A172 (cell line): ENCODE measurements around the gene SLC41A3. TPM values are rescaled to one million over a fixed set of nuclear protein-coding genes. Genes with fewer than 3 reads are reported as not detected.
A peak's percentile ranks its signal among the peaks of the same experiment; 100 is the strongest.

ENCODE experiments used
- DNase-seq: peaks from one replicate; pipeline ENCODE4 v3.0.0-alpha.2; 2015; ENCODE audit warnings: low spot score
- total RNA-seq: library from RNA; depleted of rRNA; stranded (reverse); fragments of >200 nt; shearing (Covaris generic); gene quantifications from 2 replicates; pipeline ENCODE4 v1.2.3, GENCODE V29; 2014

SLC41A3 gene
- total RNA-seq, 1 experiment from 2014 or later: 40.9 TPM

- no peak for DNase-seq
Measured at GRCh38 chr3:126026761-126027160, 57.2 kb downstream of the SLC41A3 start.

GRCh38 chr3:126026277-126026751 lies 57.6 kb downstream of the SLC41A3 start:
- DNase-seq: no peak

GRCh38 chr3:126025862-126026261 lies 58.1 kb downstream of the SLC41A3 start:
- no peak for DNase-seq

- no peak for DNase-seq
Measured at GRCh38 chr3:126025116-126025729, 58.7 kb downstream of the SLC41A3 start.

- DNase-seq: no peak
Measured at GRCh38 chr3:126024049-126024854, 59.7 kb downstream of the SLC41A3 start.

- DNase-seq: no peak
Measured at GRCh38 chr3:126023390-126023789, 60.5 kb downstream of the SLC41A3 start.

GRCh38 chr3:126022741-126023359 lies 61.1 kb downstream of the SLC41A3 start:
- no peak for DNase-seq

- no peak for DNase-seq
Measured at GRCh38 chr3:126021702-126022101, 62.2 kb downstream of the SLC41A3 start.

GRCh38 chr3:126021224-126021623 lies 62.7 kb downstream of the SLC41A3 start:
- DNase-seq: no peak

GRCh38 chr3:126019683-126020082 lies 64.2 kb downstream of the SLC41A3 start:
- no peak for DNase-seq

- DNase-seq: no peak
Measured at GRCh38 chr3:126018995-126019394, 64.9 kb downstream of the SLC41A3 start.

- no peak for DNase-seq
Measured at GRCh38 chr3:126018545-126018944, 65.4 kb downstream of the SLC41A3 start.

- DNase-seq: no peak
Measured at GRCh38 chr3:126017362-126017761, 66.6 kb downstream of the SLC41A3 start.

GRCh38 chr3:126016616-126017015 lies 67.3 kb downstream of the SLC41A3 start:
- no peak for DNase-seq

GRCh38 chr3:126015075-126015474 lies 68.8 kb downstream of the SLC41A3 start:
- no peak for DNase-seq

GRCh38 chr3:126014252-126014651 lies 69.7 kb downstream of the SLC41A3 start:
- DNase-seq: peak; percentile 29

- peak; percentile 21 for DNase-seq
Measured at GRCh38 chr3:126013751-126014156, 70.2 kb downstream of the SLC41A3 start.

- no peak for DNase-seq
Measured at GRCh38 chr3:126009181-126009580, 74.7 kb downstream of the SLC41A3 start.

- no peak for DNase-seq
Measured at GRCh38 chr3:126008219-126008618, 75.7 kb downstream of the SLC41A3 start.

GRCh38 chr3:126005951-126006350 lies 78.0 kb downstream of the SLC41A3 start:
- peak; percentile 52 for DNase-seq

- DNase-seq: no peak
Measured at GRCh38 chr3:126004692-126005091, 79.2 kb downstream of the SLC41A3 start.

GRCh38 chr3:126004217-126004616 lies 79.7 kb downstream of the SLC41A3 start:
- no peak for DNase-seq
